Inflammatory macrophage (primary cell): Measurements from ENCODE around the gene NPPB.

Experiments
- DNase-seq, 2 donors: peaks; one replicate each; pipeline ENCODE4 v3.0.0-alpha.2; 2020 to 2022

NPPB gene

DNA sequence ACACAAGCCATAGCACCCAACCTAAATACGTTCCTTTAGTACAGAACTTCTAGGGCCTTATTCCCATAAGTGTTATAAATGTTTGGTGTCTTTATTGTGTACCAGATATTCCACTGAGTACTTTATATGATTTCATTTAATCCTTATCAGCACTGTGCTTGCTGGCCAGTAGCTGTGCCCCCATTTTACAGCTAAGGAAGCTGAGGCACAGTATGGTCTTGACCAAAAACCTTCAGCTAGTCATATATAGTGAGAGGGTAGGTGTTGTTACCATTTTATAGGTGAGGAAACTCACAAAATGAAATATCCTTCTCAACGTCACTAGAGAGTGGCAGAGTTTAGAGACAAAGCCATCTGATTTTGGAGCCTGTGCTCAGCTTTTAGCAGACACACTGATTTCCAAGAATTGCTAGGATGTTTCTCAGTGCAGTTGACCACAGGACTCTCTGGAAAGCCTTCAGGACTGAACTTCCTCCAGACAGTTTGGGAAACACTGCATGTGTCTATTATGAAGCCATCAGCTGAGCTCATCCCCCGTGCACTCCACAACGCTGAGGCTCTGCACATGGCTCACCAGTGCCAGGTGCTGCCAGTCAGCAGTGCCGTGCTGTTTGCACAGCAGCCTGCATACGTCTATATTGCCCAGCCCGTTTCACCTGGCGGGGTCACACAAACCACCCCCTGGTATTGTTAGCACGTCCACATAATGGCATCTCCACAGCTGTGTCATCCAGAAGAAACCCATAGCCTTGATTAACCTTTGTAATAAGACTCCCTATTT lies 26.6 kb downstream of the NPPB start:
- DNase-seq, result peak; percentile 46 to 61

- no peak for DNase-seq
These were observed 30.2 kb downstream of the NPPB start for GRCh38 chr1:11828511-11828910.

GRCh38 chr1:11826946-11827345 lies 31.8 kb downstream of the NPPB start:
- DNase-seq, result no peak

DNA sequence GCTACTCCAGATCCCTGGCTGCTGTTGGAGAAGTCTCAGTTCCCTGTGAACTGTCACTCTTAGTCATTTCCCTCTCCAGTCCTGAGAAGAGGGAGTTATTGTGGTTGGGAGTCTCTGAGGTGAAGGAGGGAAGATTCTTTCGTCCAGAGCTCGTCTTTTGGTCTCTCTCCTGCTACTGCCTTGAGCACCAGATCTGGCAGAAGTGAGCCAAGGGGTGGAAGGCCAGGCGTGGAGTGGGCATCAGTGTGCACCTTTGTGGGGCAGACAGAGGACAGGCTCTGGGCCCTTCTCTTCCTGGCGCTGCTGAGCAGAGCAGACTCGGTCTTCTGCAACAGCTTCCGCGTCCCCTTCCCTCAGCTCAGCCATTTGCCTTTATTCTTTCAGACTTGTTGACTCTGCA lies 33.6 kb downstream of the NPPB start:
- no peak for DNase-seq

DNA sequence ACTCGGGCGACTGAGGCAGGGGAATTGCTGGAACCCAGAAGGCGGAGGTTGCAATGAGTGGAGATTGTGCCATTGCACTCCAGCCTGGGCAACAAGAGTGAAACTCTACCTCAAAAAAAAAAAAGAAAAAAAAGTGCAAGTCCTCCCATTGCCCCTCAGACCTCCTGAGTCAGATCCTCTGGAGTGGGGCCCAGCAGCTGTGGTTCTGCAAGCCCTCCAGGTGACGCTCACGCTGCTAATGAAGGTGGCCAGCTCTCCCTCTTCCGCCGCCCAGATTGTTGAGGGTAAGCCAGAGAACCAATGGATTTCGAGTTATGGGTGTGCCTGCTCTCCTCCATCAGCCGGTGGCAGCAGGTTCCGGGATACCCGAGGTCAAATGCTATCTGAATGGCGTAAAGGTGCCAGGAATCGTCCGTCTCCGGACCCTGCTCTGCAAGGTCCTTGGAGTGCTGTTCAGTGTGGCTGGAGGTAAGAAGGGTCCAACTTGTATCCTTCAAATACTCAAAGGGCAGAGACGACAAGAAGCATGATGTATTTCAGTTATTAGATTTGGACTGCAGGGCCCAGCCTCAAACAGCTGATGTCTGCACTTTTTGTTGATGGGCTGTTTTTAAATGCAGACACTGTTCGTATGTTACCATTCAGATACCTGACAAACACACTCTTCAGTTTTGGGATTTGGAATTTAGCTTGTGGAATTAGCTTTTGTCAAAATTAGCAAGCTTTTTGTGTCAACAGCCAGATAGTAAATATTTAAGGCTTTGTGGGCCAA lies 35.2 kb downstream of the NPPB start:
- DNase-seq, result no peak

GRCh38 chr1:11822091-11822490 lies 36.7 kb downstream of the NPPB start:
- no peak for DNase-seq

GRCh38 chr1:11817192-11817591 lies 41.6 kb downstream of the NPPB start:
- no peak for DNase-seq

- DNase-seq, result peak; percentile 30 to 31
These were observed 45.7 kb downstream of the NPPB start for GRCh38 chr1:11813021-11813420.
